Measurements from ENCODE around the gene CRACDL. TPM values are rescaled to one million over a fixed set of nuclear protein-coding genes. Genes with fewer than 3 reads are reported as not detected.

Gene CRACDL
- total and polyA plus RNA-seq, 2 of the 13 experiments (the other 11 are each of a cell fraction or from before 2014, with no cell fraction given): 0.15 to 0.26 TPM

DNA sequence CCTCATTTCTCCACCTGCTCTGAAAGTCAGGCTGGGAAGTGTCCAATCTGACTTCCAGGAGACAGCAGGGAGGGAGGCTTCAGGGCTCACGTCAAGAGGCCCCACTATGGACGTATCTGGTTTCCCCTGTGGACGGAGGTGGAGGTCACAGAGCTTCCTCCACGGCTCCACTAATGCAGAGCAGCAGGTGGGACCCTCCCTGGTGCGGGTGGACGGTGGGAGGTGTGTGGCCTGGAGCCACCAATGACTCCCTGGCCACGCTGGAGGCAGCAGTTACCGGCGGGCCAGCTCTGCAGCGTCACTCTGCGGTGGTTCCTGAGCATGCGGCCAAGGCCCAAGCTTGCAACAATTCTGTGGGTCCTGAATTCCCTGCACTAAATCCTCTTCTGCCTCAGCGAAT, 9.0 kb downstream of the CRACDL start (continued):
- TF ChIP-seq ZBTB40 (IDR thresholded peaks at IDR 0.05) (no peak), ZBTB40 (CRISPR knock-in tag; IDR thresholded peaks at IDR 0.05) (no peak), BCL6 (CRISPR knock-in tag; IDR thresholded peaks at IDR 0.05) (no peak), ZSCAN12 (CRISPR knock-in tag; IDR thresholded peaks at IDR 0.05) (no peak), KLF16 (CRISPR knock-in tag; IDR thresholded peaks at IDR 0.05) (no peak), RBFOX2 (IDR thresholded peaks at IDR 0.05; ENCODE audit: low read depth, low read length) (no peak), ZNF574 (CRISPR knock-in tag; IDR thresholded peaks at IDR 0.05) (no peak), SOX6 (IDR thresholded peaks at IDR 0.05) (no peak), SOX6 (CRISPR knock-in tag; IDR thresholded peaks at IDR 0.05) (no peak), ZNF12 (CRISPR knock-in tag; IDR thresholded peaks at IDR 0.05) (no peak), ZNF512B (CRISPR knock-in tag; IDR thresholded peaks at IDR 0.05; ENCODE audit: borderline replicate concordance) (no peak), SP1 (IDR thresholded peaks at IDR 0.05) (no peak), SP1 (CRISPR knock-in tag; IDR thresholded peaks at IDR 0.05) (no peak), ZNF792 (CRISPR knock-in tag; IDR thresholded peaks at IDR 0.05) (no peak), ZNF724P (CRISPR knock-in tag; IDR thresholded peaks at IDR 0.05; ENCODE audit: borderline replicate concordance) (no peak)
- TF ChIP-seq, protein P1, sequence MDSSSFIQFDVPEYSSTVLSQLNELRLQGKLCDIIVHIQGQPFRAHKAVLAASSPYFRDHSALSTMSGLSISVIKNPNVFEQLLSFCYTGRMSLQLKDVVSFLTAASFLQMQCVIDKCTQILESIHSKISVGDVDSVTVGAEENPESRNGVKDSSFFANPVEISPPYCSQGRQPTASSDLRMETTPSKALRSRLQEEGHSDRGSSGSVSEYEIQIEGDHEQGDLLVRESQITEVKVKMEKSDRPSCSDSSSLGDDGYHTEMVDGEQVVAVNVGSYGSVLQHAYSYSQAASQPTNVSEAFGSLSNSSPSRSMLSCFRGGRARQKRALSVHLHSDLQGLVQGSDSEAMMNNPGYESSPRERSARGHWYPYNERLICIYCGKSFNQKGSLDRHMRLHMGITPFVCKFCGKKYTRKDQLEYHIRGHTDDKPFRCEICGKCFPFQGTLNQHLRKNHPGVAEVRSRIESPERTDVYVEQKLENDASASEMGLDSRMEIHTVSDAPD (CRISPR knock-in tag; IDR thresholded peaks at IDR 0.05): no peak
